Activated CD4-positive, CD25-positive, alpha-beta regulatory T cell treated with anti-CD3 and anti-CD28 coated beads, Interleukin-2, amount 50 U/mL, for 24 hours (primary cell): ENCODE data around the gene PIGW.

Source experiments
- ATAC-seq, 2 donors: fragments of 150-1000 bp; cut with Tn5 transposase; one replicate each; pipeline ENCODE4 v1.10.0; 2021; ENCODE audit warnings: mild to moderate bottlenecking in 1 of 2, moderate library complexity in 1 of 2

The PIGW gene, protein sequence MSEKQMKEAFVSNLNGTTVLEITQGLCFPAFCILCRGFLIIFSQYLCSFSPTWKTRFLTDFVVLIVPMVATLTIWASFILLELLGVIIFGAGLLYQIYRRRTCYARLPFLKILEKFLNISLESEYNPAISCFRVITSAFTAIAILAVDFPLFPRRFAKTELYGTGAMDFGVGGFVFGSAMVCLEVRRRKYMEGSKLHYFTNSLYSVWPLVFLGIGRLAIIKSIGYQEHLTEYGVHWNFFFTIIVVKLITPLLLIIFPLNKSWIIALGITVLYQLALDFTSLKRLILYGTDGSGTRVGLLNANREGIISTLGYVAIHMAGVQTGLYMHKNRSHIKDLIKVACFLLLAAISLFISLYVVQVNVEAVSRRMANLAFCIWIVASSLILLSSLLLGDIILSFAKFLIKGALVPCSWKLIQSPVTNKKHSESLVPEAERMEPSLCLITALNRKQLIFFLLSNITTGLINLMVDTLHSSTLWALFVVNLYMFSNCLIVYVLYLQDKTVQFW

DNA sequence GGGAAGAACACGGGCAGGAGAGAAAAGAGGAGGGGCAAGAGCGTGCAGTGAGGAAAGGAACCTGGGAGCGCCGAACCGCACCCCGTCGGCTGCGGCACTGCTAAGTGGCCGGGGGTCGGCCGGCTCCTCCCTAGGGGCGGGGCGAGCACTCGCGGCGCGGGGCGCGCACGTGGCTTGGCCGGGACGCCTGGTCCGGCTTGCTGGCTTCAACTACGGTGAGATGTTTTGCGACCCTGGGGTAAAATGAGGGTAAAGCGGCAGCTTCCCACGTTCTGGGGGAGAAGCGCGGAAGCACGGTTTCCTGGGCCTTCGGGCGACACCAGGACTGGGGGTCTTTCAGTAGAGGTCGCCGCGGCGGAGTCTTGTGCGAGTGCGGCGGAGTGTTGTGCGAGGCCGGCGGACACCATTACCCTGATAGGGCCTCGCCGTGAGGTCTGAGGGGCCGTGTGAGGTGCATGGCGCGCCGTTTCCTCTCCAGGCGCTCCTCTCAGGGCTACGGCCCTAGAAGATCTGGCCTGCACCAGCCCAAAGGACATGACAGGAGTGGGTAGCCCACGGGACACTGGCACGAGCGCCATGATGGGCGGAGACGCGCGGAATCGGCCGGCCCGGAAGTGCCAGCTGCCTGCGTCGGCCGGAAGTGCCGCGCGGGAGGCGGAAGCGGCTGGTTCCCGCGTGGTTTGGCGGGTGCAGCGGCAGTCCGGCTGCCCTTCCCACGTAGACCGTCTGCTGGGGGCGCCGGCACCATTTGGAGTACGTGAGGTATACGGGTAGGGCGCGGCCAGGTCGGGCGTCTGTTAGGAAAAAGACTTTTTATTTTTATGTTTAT lies at the start of gene PIGW, which contains the start of gene MYO19:
TSS of gene PIGW (plus strand) at position 148 of the 829 bp plus-strand sequence. CDS start 2,115 bp downstream, outside the sequence.
TSS of gene MYO19 (minus strand) at position 29 of the 829 bp plus-strand sequence. CDS start 2,330 bp downstream, outside the sequence.
- ATAC-seq = peak; percentile 87 to 88

DNA sequence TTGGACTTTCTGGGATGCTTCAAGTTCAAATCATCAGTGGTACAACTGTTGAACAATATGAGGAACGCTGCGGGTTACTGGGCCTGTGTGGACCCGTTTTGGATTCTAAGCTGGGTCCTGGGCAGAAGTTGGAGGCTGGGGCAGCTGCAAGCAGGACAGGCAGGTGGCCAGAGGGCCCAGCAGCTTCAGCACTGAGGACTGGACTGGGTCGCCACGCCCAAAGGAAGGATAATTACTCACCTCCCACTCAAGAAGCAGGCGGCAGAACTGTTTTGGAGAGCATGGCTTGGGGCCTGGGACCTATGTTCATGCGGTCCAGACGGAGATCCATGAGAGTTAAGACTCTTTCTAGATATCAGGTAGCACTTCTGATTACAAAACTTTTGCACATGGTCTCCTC lies 49.8 kb upstream of the PIGW start:
- no peak for ATAC-seq

DNA sequence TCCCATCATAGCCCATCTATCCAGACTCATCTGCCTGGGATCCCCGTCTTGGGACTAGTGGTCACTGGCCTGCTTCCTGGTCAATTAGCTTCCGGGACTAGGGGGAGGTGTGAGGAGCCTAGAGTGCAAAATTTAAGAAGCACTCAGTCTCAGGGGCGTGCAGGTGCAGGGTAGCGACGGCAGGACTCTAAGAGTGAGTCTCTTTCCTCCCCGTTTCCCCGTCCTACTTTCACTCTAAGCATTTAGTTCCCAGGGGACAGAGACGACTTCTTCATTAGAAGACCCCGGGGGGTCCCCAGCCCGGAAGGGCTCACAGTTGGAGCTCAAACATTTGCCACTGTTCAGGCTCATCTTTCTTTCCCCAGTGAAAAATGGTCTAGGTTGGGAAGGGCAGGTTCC lies 49.0 kb upstream of the PIGW start:
- no peak for ATAC-seq

DNA sequence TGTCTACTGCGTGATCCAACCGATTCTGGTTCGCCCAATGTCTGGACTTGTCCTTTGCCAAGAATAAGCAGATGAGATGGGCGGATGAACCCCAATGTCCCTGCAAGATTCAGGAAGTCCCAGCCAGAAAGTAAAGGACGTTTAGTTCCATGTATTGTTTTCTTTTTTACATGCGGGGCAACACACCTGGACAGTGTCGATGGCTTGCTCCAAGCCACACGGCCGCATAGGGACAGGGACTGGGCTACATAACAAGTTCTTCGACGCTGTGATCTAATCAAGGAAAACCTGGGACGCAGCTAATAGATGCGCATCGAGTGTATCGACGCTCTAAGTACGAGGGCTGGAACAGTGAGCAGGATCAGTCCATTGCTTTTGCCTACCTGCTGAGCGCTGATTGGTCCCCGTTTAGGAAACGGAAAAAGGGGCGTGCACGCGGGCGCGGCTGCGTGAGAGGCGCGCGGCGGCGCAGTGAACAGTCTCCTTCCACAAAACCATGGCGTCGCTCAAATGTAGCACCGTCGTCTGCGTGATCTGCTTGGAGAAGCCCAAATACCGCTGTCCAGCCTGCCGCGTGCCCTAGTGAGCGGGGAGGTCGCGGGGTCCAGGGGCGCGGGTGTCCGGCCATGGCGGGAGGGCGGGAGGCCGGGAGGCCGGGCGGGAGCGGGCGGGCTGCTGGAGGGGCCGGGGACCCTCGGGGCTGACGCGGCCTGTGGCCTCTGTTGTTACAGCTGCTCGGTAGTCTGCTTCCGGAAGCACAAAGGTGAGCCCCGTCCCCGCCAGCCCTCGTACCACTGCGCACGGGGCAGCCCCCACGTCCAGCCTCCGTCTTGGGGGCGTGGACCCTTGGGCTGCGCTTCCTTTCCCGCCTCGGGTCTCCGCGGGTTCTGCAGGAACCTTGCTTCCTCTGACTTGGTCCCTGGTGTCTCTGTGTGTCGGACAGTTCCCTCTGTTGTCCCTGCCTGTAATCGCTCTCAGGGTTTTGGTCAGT lies 48.3 kb upstream of the PIGW start, which contains the start of gene ZNHIT3:
TSS of gene ZNHIT3 (plus strand) at position 478 of the 991 bp plus-strand sequence. CDS start at position 497, 19 bp downstream.
- peak; percentile 95 to 96 for ATAC-seq

DNA sequence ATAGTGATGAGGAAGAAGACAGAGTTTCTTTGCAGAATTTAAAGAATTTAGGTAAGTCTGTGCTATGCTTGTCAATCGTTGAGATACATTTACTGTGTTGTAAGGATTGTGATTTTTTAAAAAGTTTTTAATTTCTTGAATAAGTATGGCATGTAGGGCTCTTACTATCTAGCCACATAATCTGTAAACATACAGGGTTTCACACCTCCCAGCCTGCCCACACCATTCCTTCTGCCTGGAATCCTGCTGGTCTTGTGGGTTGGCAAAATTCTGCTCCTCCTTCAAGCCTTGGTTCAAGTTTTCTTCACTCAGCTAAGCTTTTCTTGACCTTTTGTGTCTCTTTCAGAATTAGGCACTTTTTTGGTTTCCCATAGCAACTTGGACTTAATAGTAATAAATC lies 40.8 kb upstream of the PIGW start:
- no peak for ATAC-seq

DNA sequence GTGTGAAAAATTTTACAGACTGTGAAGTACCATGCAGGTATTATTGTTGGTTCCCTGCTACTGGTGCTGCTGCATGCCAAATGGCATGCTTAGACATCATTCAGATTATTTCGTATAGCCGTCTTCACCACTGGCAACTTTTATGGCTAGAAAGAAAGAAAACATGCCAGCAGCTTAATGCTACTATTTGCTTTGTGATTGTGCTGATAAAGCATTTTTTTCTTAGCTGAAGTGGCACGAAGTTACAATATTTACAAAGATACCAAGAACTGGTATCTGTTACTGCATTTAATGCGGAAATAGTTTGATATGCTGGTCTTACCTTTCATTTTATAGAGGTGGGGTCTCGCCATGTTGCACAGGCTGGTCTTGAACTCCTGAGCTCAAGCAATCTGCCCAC lies 40.1 kb upstream of the PIGW start:
- ATAC-seq = no peak

DNA sequence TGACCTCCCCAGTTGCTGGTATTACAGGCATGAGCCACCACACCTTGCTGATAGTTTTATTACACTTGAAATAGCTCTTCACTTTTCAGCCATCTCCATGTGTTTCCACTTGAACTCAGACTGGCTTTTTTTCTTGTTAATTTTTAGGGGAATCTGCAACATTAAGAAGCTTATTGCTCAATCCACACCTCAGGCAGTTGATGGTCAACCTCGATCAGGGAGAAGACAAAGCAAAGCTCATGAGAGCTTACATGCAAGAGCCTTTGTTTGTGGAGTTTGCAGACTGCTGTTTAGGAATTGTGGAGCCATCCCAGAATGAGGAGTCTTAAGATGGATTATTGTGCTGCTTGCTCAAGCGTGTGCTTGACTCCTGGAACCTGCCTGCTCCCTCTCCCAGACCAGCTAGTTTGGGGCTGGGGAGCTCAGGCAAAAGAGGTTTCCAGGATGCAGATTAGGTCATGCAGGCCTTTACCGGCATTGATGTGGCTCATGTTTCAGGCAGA lies 39.7 kb upstream of the PIGW start:
- ATAC-seq = no peak

DNA sequence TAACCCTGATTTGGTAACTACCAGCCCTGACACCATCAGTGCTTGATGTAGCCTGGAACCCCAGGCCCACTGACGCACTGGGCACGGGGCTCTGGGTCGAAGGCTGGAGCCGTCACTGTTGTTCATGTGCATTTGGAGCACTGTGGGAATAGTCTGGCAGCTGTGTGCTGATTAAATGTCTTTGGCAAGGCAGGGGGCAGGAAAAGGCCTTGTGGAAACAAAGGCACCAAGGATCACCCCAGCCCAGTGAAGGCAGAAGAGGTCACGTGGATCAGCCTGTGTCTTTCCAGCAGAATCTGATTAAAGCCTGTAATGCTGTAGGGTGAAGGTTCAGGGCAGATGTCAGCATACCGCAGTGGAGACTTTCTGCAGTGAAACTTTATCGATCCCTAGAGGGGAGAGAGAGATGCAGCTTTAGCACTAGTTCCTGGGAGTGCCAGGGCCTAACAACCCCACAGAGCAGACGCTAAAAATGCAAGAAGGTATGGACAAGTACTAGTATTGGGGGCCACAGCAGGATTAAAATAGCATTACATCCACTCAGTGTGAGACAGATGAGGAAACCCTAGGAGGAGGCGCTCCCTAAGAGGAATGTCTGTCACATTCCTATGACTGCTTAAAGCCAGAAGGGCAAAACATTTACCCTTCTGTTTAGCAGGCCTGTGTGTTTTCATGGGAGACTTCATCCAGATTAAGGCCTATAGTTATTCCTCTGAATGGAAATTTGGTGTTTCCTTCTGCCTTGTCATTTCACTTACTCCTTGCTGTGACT lies 38.6 kb upstream of the PIGW start:
- no peak for ATAC-seq

DNA sequence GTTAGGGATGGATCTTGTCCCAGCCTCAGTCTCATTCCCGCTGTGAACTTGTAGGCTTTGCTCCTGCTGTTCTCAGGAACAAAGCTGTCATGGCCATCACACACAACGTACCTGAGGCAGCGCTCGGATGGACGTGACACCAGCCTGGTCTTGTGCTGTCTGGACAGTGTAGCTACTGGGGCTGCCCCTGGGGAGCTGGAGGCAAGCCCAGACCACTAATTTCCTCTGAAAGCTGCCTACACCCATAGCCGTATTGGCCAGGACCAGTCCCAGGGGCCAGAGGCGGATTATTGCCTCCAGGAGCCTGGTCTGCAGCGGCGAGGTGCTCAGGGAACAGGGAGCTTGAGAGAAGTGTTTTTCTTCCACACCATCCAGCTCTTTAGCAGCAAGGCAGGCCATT lies 36.6 kb upstream of the PIGW start:
- no peak for ATAC-seq

DNA sequence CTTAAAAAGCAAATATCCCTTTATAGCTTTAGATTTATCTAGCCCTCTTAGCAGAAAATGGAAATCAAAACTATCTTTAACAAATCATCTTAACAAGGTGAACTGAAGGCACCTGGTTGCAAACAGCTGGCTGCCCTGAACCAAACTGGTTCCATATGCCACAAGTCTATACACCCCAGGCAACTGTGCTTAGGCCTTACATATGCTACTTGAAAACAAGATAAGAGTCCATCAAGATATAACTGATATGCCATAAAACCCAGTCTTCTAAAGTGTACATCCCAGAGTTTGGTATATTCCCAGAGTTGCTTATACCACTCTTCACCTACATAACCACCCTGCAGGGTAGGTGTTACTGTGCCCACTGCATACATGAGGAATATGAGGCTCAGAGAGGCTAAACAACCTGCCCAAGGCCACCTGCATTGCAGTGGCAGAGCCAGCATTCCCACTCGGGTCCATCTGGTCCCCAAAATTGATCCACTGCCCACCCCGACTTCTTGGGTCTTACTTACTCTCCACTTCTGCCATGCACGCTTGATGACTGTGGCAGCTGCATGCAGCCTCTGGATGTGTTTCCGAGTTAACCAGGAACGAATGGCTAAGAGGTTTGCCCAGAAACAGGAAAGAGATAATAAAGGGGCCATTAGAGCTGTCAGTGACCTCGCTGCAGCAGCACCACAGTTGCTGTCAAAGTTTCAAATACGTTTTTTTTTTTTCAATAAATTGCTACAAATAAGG lies 36.1 kb upstream of the PIGW start:
- ATAC-seq = no peak

- ATAC-seq = no peak
These were observed 34.0 kb upstream of the PIGW start for GRCh38 chr17:36500745-36501225.

DNA sequence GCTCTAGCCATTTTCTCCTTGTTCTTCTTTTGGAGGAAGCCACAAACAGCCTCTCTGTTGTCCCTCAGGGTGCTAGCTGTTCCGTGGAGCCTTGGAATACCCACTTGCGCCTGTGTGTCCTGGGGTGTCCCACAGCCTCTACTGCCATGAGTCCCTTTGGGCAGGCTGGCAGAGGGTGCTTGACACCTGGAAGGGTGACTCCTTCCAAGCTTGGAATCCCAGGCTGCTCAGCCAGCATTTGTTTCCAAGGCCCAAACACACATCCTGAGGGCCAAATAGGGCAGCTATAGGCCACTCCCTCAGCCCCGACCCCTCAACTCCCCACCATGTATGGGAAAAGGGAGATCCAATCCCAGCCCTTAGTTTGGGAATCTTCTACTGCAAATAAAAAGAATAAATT lies 33.4 kb upstream of the PIGW start:
- ATAC-seq = no peak

DNA sequence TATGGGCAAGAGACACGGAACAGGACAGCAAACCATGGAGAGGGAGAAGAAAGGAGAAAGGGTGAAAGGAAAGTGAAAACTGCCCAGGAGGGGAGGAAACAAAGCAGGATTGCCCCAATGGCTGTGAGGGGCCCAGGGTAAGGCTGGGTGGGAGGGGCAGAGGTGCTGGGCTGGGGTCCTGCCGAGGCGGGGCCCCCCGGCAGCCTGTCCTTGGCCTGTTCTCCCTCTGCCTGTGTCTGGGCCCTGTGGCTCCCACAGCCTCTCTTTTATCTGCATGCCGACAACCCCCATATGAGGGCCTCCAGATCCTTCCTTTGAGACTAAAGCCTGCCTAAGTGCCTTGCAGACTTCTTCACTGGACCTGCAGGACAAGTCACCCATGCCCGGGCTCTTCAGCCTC lies 32.8 kb upstream of the PIGW start:
- no peak for ATAC-seq

GRCh38 chr17:36503456-36504155 lies 31.2 kb upstream of the PIGW start:
- no peak for ATAC-seq

- ATAC-seq = no peak
These were observed 30.6 kb upstream of the PIGW start for GRCh38 chr17:36504156-36504545.

GRCh38 chr17:36505171-36505570 lies 29.6 kb upstream of the PIGW start:
- no peak for ATAC-seq

DNA sequence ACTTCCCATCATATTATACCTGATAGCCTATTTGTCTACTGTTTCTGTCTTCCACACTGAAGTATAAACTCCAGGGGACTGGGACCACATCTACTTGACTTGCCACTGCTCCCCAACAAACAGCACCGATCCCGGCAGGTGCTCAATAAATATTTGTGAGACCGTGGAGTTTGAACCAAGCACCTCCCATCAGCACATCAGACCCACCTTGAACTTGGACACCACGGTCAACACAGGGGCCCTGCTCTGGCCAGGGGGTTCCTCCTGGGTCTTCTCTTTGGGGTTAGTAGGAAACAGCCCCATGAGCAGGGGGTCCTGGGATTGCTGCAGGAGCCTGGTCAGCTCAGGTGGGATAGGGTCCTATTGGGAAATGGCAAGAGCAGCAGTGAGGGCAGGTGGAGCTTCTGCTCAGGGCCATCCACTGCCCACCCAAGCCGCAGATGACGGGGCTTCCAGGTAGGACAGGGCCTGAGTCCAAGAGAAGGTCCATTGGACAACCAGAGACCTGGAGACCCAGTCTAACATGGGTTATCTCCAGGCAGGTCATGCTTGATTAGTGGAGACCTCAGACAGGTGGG lies 28.4 kb upstream of the PIGW start:
- ATAC-seq = no peak

DNA sequence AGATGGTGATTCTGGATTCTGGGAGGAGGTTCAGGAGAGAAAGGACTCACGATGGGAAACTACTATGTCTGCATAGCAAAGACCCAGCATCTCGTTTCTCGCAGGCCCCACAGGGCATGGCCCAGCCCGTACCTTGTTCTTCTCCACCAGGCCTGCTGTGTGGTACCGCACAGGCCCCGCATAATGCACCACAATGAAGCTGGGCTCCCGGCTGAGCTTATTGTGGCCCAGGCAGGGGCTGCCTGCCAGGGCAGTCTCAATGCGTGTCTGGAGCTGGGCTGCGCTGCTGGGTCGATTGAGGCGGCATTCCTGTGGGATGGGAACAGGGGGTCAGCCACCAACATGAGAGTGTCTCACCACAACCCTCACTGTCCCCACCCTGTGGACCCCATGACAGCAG lies 28.0 kb upstream of the PIGW start:
- ATAC-seq = no peak

GRCh38 chr17:36507266-36507665 lies 27.5 kb upstream of the PIGW start:
- no peak for ATAC-seq
